Upper lobe of right lung (tissue), 1 donor: ENCODE data around the gene RAB6B. TPM values are rescaled to one million over a fixed set of nuclear protein-coding genes. Genes with fewer than 3 reads are reported as not detected.

Experiments used
- ATAC-seq: fragments of 200-7000 bp; cut with Tn5 transposase; one replicate; pipeline ENCODE4 v1.9.1; 2020; ENCODE audit warnings: mild to moderate bottlenecking, moderate library complexity
- DNase-seq: peaks from one replicate; pipeline ENCODE4 v3.0.0-alpha.2; 2020
- H3K27ac ChIP-seq: fragments of 200-600 bp; one replicate; pipeline ENCODE4 v1.8.0; 2022
- H3K27me3 ChIP-seq: fragments of 200-600 bp; one replicate; pipeline ENCODE4 v1.8.0; 2022; ENCODE audit warnings: mild to moderate bottlenecking
- H3K36me3 ChIP-seq: fragments of 200-600 bp; one replicate; pipeline ENCODE4 v1.8.0; 2022
- H3K4me1 ChIP-seq: fragments of 200-600 bp; one replicate; pipeline ENCODE4 v1.8.0; 2022
- H3K4me3 ChIP-seq: fragments of 200-600 bp; one replicate; pipeline ENCODE4 v1.8.0; 2022; ENCODE audit warnings: mild to moderate bottlenecking
- H3K9me3 ChIP-seq: fragments of 200-600 bp; one replicate; pipeline ENCODE4 v1.8.0; 2022
- CTCF ChIP-seq: fragments of 200-600 bp; IDR thresholded peaks from one replicate; pipeline ENCODE4 v1.8.0; 2022; ENCODE audit warnings: antibody characterized with exemption
- intact Hi-C: fragments of 100-400 bp; cut with DNase I; formaldehyde crosslinking; loops from one replicate; pipeline ENCODE4 v1.11.0; 2022
- total RNA-seq: library from RNA; stranded (reverse); fragmentation: NEBNext Ultra II Directional; extraction: Animal tissue kit (Norgen Biotek cat#: 25700); gene quantifications from one replicate; pipeline ENCODE4 v1.2.1, GENCODE V29; 2021
- donor health status: DM: no; HTN: yes; CAD: no; lungs with severe emphysema.

The RAB6B gene
- total RNA-seq, 1 donor from 2014 or later = 7.4 TPM

DNA sequence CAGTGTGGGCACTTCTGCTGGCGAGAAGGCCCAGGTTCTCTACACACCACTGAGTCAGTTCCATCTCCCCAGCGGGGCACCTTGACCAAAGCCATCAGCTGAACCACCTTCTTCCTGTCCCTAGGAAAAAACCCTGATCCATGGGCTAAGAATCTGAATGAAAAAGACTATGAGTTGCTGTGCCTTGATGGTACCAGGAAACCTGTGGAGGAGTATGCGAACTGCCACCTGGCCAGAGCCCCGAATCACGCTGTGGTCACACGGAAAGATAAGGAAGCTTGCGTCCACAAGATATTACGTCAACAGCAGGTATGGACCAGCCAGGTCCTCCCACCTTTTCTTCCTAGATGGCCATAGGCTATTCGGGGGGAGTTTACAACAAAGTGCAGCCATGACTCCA lies 120.4 kb downstream of the RAB6B start:
- no peak for TF ChIP-seq CTCF
- no peak overlapping the region for H3K4me3 ChIP-seq
- no peaks in the 10 kb centered on the region for H3K36me3 ChIP-seq
- DNase-seq (no peak), ATAC-seq (no peak)
- no peaks in the 10 kb centered on the region for H3K4me1 ChIP-seq
- H3K27ac ChIP-seq = no peak overlapping the region
- intact Hi-C loops = no loop called here
- H3K9me3 ChIP-seq = no peaks in the 10 kb centered on the region
- no peaks in the 10 kb centered on the region for H3K27me3 ChIP-seq

Other genes starting within 250 kb of the RAB6B start
- gene TOPBP1, start 233.9 kb downstream of the RAB6B start, total RNA-seq = 18.1 TPM
- gene TF, start 149.5 kb downstream of the RAB6B start, total RNA-seq = 1.3 TPM
- gene SRPRB, start 90.1 kb downstream of the RAB6B start, total RNA-seq = 45.4 TPM
- gene SLCO2A1, start 134.0 kb upstream of the RAB6B start, total RNA-seq = 234 TPM